HCT116 (cell line): ENCODE data around the gene SLC12A8.

Experiments
- CEBPB ChIP-seq: IDR thresholded peaks from 2 replicates; pipeline ENCODE4 v1.6.1; 2012; ENCODE audit warnings: low read depth
- EZH2phosphoT487 ChIP-seq: fragments of 200-600 bp; IDR thresholded peaks from 2 replicates; pipeline ENCODE4 v1.6.1; 2018; ENCODE audit warnings: antibody characterized with exemption, borderline replicate concordance
- FOSL1 ChIP-seq: IDR thresholded peaks from 2 replicates; pipeline ENCODE4 v1.6.1; 2012; ENCODE audit warnings: low read depth
- POLR2A ChIP-seq: IDR thresholded peaks from 2 replicates; pipeline ENCODE4 v1.7.0; 2011; ENCODE audit warnings: borderline replicate concordance; ENCODE audit not compliant: insufficient read depth, insufficient read length; ENCODE audit errors: extremely low read depth
- POLR2AphosphoS5 ChIP-seq: IDR thresholded peaks from 2 replicates; pipeline ENCODE4 v1.6.1; 2011; ENCODE audit warnings: mild to moderate bottlenecking, low read depth, low read length, moderate library complexity
- TCF7L2 ChIP-seq: IDR thresholded peaks from 2 replicates; pipeline ENCODE4 v1.7.0; 2011; ENCODE audit warnings: borderline replicate concordance, inconsistent platforms; ENCODE audit not compliant: insufficient read depth, insufficient read length; ENCODE audit errors: extremely low read depth
- YY1 ChIP-seq: IDR thresholded peaks from 2 replicates; pipeline ENCODE4 v1.6.1; 2011; ENCODE audit warnings: low read length, low read depth, moderate library complexity, mild to moderate bottlenecking; ENCODE audit not compliant: insufficient replicate concordance; ENCODE audit errors: extremely low read depth
- TF ChIP-seq, protein P1 (sequence below), 3 experiments: fragments of 200-600 bp in 1 of 3; sonication (generic) in 1 of 3; IDR thresholded peaks in 2 of 3; conservative IDR thresholded peaks in 1 of 3; 2 replicates each; pipeline ENCODE4 v1.5.1; 2012 to 2017; ENCODE audit warnings: low read depth in 2 of 3, low read length in 2 of 3, antibody characterized with exemption in 1 of 3, borderline replicate concordance in 1 of 3, control low read depth in 1 of 3, mild to moderate bottlenecking in 1 of 3, mixed read lengths in 1 of 3, mixed run types in 1 of 3, moderate library complexity in 1 of 3; ENCODE audit not compliant: insufficient read depth in 1 of 3
- TF ChIP-seq, protein P2 (sequence below): IDR thresholded peaks from 2 replicates; pipeline ENCODE4 v1.6.1; 2011; ENCODE audit warnings: mild to moderate bottlenecking, low read length, moderate library complexity; ENCODE audit not compliant: insufficient replicate concordance; ENCODE audit errors: extremely low read depth

DNA sequence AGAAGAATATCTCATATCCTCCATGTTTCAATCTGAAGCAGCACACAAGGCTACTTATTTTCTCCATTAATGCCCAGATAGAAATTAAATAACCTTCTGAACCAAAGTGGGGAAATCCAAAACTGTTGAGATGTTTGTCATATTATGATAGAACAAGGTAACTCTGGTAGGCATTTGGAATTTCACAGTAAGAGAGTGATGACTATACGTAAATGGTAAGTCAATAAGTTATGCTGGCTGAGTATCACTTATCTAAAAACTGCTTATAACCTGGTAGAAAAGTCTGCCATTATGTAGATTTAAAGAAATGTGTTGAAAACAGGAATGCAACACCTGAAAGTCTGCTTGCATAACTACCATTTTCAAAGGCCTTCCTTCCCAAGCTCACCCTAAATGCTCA, 17.2 kb upstream of the SLC12A8 start:
- no peak for TF ChIP-seq YY1
- TF ChIP-seq, protein P1, sequence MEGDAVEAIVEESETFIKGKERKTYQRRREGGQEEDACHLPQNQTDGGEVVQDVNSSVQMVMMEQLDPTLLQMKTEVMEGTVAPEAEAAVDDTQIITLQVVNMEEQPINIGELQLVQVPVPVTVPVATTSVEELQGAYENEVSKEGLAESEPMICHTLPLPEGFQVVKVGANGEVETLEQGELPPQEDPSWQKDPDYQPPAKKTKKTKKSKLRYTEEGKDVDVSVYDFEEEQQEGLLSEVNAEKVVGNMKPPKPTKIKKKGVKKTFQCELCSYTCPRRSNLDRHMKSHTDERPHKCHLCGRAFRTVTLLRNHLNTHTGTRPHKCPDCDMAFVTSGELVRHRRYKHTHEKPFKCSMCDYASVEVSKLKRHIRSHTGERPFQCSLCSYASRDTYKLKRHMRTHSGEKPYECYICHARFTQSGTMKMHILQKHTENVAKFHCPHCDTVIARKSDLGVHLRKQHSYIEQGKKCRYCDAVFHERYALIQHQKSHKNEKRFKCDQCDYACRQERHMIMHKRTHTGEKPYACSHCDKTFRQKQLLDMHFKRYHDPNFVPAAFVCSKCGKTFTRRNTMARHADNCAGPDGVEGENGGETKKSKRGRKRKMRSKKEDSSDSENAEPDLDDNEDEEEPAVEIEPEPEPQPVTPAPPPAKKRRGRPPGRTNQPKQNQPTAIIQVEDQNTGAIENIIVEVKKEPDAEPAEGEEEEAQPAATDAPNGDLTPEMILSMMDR (IDR thresholded peaks at IDR 0.05 in 2 of 3, conservative IDR thresholded peaks at IDR 0.05 in 1 of 3; ENCODE audit: borderline replicate concordance in 1 of 3, insufficient read depth in 1 of 3, low read depth in 2 of 3, low read length in 2 of 3), result no peak
- TF ChIP-seq, protein P2, sequence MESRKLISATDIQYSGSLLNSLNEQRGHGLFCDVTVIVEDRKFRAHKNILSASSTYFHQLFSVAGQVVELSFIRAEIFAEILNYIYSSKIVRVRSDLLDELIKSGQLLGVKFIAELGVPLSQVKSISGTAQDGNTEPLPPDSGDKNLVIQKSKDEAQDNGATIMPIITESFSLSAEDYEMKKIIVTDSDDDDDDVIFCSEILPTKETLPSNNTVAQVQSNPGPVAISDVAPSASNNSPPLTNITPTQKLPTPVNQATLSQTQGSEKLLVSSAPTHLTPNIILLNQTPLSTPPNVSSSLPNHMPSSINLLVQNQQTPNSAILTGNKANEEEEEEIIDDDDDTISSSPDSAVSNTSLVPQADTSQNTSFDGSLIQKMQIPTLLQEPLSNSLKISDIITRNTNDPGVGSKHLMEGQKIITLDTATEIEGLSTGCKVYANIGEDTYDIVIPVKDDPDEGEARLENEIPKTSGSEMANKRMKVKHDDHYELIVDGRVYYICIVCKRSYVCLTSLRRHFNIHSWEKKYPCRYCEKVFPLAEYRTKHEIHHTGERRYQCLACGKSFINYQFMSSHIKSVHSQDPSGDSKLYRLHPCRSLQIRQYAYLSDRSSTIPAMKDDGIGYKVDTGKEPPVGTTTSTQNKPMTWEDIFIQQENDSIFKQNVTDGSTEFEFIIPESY, result no peak
- no peak for TF ChIP-seq POLR2A
- no peak for TF ChIP-seq POLR2AphosphoS5
- no peak for TF ChIP-seq FOSL1
- no peak for TF ChIP-seq CEBPB
- no peak for TF ChIP-seq TCF7L2
- TF ChIP-seq EZH2phosphoT487, result no peak
